Stimulated activated CD4-positive, alpha-beta T cell treated with anti-CD3 and anti-CD28 coated beads, TNF-alpha, amount 100 ng/mL, for 24 hours (primary cell): Measurements from ENCODE around the gene GADL1.

Source experiments
- DNase-seq, 3 experiments: peaks; one replicate each; pipeline ENCODE4 v3.0.0-alpha.2; 2020; ENCODE audit warnings: low read depth in 3 of 3

Gene GADL1

GRCh38 chr3:30724863-30725262, 169.6 kb downstream of the GADL1 start:
- DNase-seq: no peak

GRCh38 chr3:30723211-30723610, 171.2 kb downstream of the GADL1 start:
- DNase-seq: no peak

- DNase-seq: no peak
These were observed 173.2 kb downstream of the GADL1 start for GRCh38 chr3:30721314-30721634.

DNA sequence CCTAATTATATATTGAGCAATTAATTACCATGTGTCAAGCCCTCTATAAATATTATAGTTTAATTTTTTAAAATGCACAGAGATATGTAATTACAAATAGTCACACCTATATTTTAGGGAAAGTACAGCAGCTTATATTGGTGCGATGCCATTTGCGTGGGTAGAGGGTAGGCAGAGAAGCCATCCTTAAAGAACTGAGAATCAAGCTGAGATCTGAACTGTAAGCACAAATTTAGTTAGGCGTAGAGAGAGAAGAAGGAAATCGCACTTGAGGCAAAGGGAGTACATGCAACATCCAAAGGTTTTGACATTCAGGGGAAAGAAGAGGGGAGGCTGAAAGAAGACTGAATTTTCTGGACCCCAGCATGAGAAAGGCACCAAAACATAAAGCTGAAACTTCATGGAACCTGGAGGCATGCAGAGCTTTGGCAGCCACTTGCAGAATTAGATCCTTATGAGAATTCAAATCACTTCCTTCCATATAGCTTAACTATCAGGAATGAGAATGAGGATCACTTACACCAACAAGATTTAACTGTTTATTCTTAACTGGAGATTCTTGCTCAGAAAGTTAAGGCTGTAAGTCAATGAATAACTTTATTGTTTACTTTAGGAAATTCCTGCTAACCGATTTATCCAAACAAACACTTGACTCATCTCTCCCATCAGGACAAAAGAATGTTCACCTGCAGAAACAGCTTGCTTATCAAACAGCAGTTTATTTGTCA, 173.7 kb downstream of the GADL1 start:
- DNase-seq: no peak

DNA sequence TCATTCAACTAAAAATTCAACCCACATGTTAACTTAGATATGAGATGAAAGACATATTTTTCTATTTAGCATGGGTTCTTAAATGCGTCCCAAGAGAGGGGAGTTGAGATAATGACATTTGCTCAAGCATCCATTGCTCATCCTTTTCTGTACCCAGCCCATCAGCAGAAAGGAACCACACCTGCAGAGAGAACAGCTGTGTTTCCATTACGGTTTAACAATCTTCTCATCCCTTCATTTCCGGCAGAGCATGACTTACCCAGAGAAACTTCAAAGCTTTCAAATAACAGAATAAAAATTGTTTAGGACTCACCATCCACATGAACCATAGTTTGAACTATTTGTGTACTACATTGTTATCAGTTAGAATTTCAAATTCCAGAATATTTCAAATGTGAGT, 174.9 kb downstream of the GADL1 start:
- DNase-seq: no peak

GRCh38 chr3:30713885-30714503, 180.5 kb downstream of the GADL1 start:
- DNase-seq: no peak

- no peak for DNase-seq
These were observed 181.5 kb downstream of the GADL1 start for GRCh38 chr3:30712991-30713390.

DNA sequence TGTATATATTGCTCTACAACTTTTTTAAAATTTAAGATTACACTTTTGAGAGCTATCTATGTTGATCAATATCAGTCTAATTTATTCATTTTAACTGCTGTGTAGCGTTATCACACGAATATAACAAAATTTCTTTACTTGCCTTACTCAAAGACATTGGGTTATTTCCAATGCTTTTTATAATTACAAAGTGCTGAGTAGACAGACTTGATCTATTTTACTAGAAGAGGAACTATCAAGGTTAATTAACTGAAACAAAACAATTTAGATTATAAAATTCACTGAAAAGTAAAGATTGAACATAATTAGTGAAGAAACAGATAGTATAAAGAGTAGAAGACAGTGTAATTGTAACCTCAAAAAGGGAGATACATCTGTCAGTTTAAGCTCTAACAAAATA, 182.6 kb downstream of the GADL1 start:
- no peak for DNase-seq

- no peak for DNase-seq
These were observed 183.3 kb downstream of the GADL1 start for GRCh38 chr3:30711151-30711550.

DNA sequence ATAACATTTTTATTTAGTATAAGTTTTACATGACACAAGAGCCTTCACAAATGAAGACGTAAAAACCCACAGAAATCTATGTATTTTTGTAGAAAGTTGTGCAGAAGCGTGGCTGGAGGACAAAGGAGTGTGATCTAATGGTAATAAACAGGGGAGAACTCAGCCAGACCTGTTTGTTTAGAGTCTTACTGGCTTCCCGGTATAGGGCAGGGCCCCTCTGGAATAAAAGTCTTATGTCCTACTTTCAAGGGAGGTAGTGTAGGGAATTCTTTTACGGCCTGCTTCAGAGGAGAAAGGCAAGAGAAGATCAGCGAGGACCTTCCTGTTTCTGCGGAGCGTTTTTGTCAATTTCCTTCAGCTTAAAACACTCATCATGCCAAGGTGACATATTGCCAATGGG, 184.4 kb downstream of the GADL1 start:
- no peak for DNase-seq

- DNase-seq: no peak
These were observed 186.0 kb downstream of the GADL1 start for GRCh38 chr3:30708472-30708871.

GRCh38 chr3:30707825-30708224, 186.6 kb downstream of the GADL1 start:
- DNase-seq: no peak

GRCh38 chr3:30704931-30705890, 189.2 kb downstream of the GADL1 start:
- DNase-seq: no peak

GRCh38 chr3:30702828-30703397, 191.5 kb downstream of the GADL1 start:
- DNase-seq: no peak

- DNase-seq: no peak
These were observed 192.2 kb downstream of the GADL1 start for GRCh38 chr3:30702038-30702827.

- no peak for DNase-seq
These were observed 193.6 kb downstream of the GADL1 start for GRCh38 chr3:30700702-30701321.

DNA sequence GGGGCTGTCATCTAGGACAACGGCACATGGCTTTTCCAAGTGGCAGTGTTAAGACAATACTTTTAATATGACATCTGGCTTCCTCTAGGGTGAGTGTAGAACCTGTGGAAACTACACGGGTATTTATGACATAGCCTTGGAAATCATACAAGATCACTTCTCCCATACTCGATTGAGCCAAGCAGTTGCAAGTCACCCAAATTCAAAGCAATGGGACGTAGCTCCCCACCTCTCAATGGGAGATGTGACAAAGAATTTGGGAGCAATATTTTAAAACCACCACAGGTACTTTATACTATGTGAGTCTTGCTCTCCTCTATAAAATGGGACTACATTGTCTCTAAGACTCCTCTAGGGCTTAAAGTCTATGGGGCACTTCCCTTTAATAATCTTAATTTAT, 194.5 kb downstream of the GADL1 start:
- DNase-seq: no peak

GRCh38 chr3:30698549-30698948, 195.9 kb downstream of the GADL1 start:
- DNase-seq: no peak

DNA sequence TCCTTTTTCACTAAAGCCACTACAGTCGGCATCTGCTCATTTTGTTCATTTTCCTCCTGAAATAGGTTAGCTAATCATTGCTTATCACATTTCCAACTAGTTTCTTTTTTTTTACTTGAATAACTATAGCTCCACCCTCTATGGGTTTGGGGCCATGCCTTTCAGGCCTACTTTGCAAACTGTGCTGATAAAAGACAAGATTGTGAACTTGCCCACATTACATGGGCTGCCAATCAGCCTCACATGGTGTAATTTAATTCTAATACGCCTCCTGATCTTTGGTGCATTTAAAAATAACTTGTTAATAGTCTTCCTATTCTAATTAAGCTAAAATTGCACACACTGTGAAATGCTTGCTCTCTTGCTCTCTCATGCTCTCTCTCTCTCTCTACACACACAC, 197.6 kb downstream of the GADL1 start:
- no peak for DNase-seq

DNA sequence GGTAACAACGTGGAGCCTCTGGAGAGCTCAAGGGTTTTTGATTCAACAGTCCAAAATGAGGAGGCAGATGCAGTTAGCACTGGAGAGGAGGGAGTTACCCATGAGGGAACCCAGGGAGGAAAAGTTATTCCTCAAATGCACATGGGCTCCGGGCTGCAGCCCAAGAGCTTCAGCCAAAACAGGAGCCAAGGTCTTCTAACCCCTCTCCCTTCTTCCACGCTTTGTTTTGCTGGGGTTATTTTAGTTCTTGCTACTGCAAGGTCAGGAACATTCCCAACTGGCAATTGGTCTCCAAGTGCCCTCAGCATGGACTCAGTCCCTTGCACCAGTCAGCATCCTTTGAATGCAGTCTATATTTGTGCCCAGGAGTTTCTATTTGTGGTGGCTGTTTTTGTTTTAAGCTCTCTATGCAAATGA, 198.1 kb downstream of the GADL1 start:
- DNase-seq: no peak
